GM19099 (cell line): ENCODE results near the gene COL23A1.

ENCODE experiments used
- POLR2A ChIP-seq: IDR thresholded peaks from 3 replicates; pipeline ENCODE4 v1.6.1; 2011; ENCODE audit warnings: low read depth; ENCODE audit not compliant: insufficient read length; ENCODE audit errors: extremely low read depth

COL23A1 gene

DNA sequence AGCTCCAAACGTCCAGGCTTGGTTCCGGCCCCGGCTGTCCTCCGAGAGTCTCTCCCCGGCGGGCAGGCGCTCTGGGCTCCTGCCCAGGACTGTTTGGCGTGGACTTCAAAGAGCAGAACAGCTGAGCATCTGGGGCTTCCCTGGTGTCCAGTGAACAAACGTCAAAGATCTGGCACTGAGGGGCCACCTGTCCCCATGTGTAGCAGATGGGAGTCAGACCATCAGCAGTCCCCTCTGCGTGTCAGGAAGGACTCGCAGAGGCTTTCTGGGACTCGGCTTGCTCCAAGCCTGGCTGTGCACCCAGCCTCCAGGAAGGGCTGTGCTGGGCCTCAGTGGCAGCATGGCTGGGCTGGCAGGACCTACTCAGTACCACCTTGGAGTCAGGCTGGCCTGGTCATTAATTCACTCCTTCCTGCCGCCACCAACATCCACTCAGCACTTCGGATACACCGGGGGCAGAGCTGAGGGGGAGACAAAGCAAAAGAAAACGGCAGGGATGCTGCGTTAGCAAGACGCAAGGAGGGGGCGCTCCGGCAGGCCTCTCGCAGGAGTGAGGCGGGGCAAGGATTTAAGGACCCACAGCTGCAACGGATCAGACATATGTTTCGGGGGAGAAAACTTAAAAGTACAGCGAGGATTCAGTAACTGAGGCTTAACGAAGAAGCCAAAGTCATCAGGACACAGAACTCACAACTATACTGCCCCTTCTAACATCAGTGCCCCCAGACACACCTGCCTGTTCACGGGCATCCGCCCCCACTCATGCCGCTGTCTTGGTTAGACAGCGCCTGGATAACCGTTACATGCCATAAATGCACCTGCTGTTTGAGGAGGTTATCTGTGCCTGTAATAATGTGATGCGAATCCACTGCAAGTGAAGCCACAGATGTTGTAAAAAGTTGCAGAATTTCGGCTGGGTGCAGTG, 193.1 kb downstream of the COL23A1 start:
- no peak for TF ChIP-seq POLR2A

DNA sequence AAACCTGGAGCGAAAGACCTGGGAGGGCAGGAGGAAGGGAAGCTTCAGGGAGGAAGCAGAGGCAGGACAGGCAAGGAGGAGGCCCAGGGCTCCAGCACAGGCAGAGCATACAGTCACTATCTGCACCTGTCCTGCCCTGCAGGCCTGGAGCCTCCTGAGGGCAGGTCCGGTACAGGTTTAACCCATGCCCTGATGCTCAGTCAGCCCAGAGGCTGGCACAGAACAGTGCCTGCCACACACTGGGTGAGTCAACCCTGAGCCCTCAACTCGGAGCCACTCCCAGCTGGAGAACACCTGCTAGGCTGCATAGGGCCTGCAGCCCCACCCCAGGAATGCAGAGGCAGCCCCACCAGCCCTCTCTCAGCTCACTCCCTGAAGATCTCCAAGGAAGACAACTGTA, 196.1 kb downstream of the COL23A1 start:
- no peak for TF ChIP-seq POLR2A

- TF ChIP-seq POLR2A = no peak
These were observed 197.2 kb downstream of the COL23A1 start for GRCh38 chr5:178392931-178393394.

DNA sequence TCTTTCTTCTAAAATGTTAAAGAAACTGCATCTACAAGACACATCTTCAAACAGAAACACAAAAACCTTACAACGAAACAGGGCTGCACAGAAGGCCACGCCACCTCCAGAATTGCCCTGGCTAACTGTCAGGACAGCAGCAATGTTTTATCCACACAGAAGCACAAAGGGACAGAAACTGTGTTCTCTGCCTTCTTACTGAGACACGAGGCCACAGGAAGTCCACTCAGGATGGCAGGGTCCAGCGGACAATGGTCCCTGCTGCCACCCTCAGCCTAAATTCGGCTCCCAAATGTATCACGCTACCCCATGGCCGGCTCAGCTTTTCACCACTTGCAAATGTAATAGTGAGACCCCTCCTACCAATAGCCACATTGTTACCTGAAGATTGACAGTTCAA, 197.8 kb downstream of the COL23A1 start:
- no peak for TF ChIP-seq POLR2A

DNA sequence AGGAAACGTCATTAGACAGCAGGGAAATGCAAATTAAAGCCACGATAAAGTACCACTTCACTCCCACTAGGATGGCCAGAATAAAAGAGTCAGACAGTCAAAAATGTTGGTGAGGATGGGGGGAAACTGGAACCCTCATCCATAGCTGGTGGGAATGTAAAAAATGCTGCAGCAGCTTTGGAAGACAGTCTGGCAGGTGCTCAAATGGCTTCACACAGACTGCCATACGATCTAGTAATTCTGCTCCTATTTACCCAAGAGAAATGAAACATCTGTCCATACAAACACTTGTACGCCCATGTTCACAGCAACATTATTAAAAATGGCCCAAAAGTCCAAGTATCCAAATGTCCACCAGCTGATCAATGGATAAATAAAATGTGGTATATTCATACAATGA, 198.7 kb downstream of the COL23A1 start:
- TF ChIP-seq POLR2A = no peak

DNA sequence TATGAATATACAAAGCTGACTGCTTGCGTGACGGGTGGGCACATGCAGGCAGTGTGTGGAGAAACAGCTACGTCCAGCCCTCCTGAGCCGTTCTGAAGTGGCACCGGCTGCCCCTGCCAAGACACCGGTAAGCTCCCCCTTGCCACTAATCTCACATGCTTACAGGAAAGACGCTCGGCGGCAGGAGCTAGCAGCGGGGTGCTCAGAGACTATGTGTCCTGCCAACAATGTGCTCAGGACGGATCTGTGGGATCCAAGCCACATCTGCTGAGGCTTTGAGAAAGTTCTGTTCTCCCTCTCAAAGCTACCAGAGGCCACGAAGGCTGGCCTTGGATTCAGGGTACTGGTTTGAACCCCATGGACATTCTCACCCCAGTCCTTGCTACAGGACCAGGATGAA, 200.4 kb downstream of the COL23A1 start:
- TF ChIP-seq POLR2A = no peak

GRCh38 chr5:178389026-178389729, 201.0 kb downstream of the COL23A1 start:
- TF ChIP-seq POLR2A = no peak

DNA sequence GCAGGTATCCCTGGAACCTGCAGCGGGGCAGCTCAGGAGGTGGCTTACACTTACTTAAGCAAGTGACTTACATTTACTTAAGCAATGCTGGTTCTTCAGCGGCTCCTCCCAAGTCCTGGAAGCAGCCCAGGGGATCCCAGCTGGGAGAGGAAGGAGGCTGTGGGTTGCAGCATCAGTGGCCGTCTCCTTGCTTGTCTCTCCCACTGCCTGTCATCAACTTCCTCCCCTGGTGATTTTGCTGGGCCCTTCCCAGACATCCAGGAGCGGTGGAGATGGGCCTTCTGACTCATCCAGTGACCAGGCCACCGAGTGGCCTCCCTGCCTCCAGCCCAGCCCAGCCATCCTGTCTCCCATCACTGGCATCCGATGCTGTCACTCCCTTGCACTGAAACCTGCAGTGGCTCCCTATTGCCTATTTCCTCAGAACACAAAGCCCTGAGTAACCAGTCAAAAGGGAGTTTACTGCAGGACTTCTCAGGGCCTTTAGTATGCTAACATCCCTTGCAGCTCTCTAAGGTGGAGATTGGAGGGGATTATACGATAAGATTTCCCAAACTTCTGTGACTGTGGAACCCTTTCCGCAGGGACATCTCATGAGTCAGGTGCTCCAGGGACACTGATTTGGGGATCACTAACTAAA, 201.7 kb downstream of the COL23A1 start:
- no peak for TF ChIP-seq POLR2A

GRCh38 chr5:178387856-178388190, 202.4 kb downstream of the COL23A1 start:
- TF ChIP-seq POLR2A = no peak

DNA sequence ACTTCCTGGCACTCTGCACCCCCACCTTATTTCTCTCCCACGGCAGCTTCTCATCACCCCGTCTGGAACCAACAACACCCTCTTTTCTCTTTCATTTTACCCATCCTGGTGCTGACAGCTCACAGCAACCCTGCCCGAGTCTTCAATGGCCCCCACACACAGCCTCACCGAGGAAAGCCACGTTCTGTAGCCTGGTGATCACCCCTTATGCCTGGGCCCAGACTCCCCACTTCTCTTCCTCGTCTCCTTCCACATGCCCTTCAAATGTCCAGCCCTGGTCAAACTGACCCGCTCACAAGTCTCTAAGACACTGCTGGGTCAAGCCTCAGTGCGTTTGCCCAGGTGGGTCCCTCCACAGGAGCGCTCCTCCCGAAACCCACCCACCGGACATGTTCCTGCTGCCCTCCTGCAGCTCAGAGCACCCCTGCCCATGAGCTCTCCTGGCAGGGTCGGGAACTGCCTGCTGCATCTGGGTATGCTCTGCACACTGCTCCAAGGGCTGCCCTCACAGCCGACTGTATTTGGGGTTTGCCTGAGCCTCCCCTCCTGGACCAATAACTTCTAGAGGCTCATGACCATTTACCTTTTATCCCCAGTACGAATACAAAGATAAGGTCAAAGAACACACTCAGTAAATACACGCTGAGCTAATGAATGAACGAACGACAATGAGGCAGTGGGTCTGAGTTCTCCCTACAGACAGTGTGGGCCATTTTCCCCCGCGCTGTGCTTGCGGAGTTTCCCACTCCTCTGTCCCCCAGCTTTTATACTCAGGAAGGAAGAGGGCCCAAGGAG, 202.9 kb downstream of the COL23A1 start:
- TF ChIP-seq POLR2A = no peak

DNA sequence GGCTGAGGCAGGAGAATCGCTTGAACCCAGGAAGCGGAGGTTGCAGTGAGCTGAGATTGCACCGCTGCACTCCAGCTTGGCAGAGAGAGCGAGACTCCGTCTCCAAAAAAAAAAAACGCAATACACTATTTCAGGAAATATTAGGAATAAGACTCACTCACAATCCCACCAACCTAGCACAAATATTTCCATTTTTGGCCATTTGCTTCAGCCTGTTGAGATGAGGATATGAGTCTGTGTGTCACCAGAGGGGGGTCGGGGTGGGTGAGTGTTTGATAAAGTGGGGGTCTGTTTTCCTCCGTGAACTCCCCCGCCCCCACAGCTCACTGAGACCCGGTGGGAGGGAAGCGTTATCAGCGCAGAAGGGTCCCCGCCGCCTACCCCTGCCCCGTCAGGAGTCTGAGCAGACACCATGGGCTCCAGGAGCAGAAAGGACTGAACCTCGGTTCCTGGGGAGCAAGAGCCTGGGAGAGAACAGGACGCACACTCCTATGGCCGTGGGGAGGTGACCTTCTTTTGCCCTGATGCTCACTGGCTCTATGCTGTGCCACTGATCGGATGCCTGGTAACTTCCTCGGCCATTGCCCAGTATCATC, 203.8 kb downstream of the COL23A1 start:
- TF ChIP-seq POLR2A = no peak

GRCh38 chr5:178385496-178385890, 204.7 kb downstream of the COL23A1 start:
- no peak for TF ChIP-seq POLR2A

- no peak for TF ChIP-seq POLR2A
These were observed 205.2 kb downstream of the COL23A1 start for GRCh38 chr5:178384816-178385495.
